K562 (cell line): ENCODE results near the gene EFCAB12. TPM values are rescaled to one million over a fixed set of nuclear protein-coding genes. Genes with fewer than 3 reads are reported as not detected.

Experiments
- BACH1 ChIP-seq: fragments of 200-800 bp; sonication (Bioruptor generic); IDR thresholded peaks from 2 replicates; pipeline ENCODE4 v1.6.1; 2016; ENCODE audit warnings: missing genetic modification characterization, missing compliant biosample characterization
- BRCA1 ChIP-seq, 2 experiments: fragments of 450-650 bp in 1 of 2; sonication (generic) in 1 of 2; formaldehyde crosslinking in 1 of 2; IDR thresholded peaks; 2 replicates each; pipeline versions ENCODE4 v1.5.0 to v1.6.1; 2017 to 2020; ENCODE audit warnings: mild to moderate bottlenecking in 1 of 2, missing genetic modification reagents in 1 of 2
- CAMTA2 ChIP-seq: fragments of 250-450 bp; sonication (Bioruptor Pico); conservative IDR thresholded peaks from 2 replicates; pipeline ENCODE4 v1.5.1; 2022
- DDX20 ChIP-seq: fragments of 450-650 bp; IDR thresholded peaks from 2 replicates; pipeline ENCODE4 v1.6.1; 2016; ENCODE audit warnings: missing genetic modification characterization, low read depth, mild to moderate bottlenecking, missing compliant biosample characterization, moderate library complexity
- FOXA3 ChIP-seq, 2 experiments: fragments of 450-650 bp in 1 of 2; sonication (generic) in 1 of 2; formaldehyde crosslinking; IDR thresholded peaks in 1 of 2; conservative IDR thresholded peaks in 1 of 2; 2 replicates each; pipeline versions ENCODE4 v1.4.0 to v1.8.0; 2020 to 2022; ENCODE audit warnings: mild to moderate bottlenecking in 2 of 2, missing genetic modification reagents in 1 of 2
- LCOR ChIP-seq: sonication (generic); formaldehyde crosslinking; IDR thresholded peaks from 2 replicates; pipeline ENCODE4 v1.8.0; 2022; ENCODE audit warnings: mild to moderate bottlenecking, missing genetic modification reagents
- MBD2 ChIP-seq: sonication (generic); IDR thresholded peaks from 2 replicates; pipeline ENCODE4 v1.6.1; 2016; ENCODE audit warnings: low read depth, borderline replicate concordance
- MTF1 ChIP-seq: fragments of 250-450 bp; sonication (Bioruptor Pico); IDR thresholded peaks from 2 replicates; pipeline ENCODE4 v1.9.0; 2021; ENCODE audit warnings: moderate library complexity, mild to moderate bottlenecking, inconsistent platforms, borderline replicate concordance
- NR1H2 ChIP-seq: sonication (generic); formaldehyde crosslinking; IDR thresholded peaks from 2 replicates; pipeline ENCODE4 v1.4.0; 2020; ENCODE audit warnings: mild to moderate bottlenecking, missing genetic modification reagents
- PHB ChIP-seq: fragments of 250-450 bp; sonication (Bioruptor Pico); IDR thresholded peaks from 2 replicates; pipeline ENCODE4 v1.5.0; 2021
- SP2 ChIP-seq: IDR thresholded peaks from 2 replicates; pipeline ENCODE4 v1.6.1; 2011; ENCODE audit warnings: mild to moderate bottlenecking, low read depth, low read length, moderate library complexity; ENCODE audit not compliant: poor library complexity, severe bottlenecking; ENCODE audit errors: extremely low read depth
- TARDBP ChIP-seq: fragments of 450-650 bp; IDR thresholded peaks from 2 replicates; pipeline ENCODE4 v1.6.1; 2016
- TCF7L2 ChIP-seq: fragments of 150-350 bp; IDR thresholded peaks from 2 replicates; pipeline ENCODE4 v1.6.1; 2016; ENCODE audit warnings: low read depth, mild to moderate bottlenecking, low read length, moderate library complexity
- ZNF133 ChIP-seq: fragments of 250-450 bp; sonication (Bioruptor Pico); IDR thresholded peaks from 2 replicates; pipeline ENCODE4 v1.4.0; 2020; ENCODE audit warnings: mild to moderate bottlenecking
- ZNF280A ChIP-seq: fragments of 450-650 bp; IDR thresholded peaks from 2 replicates; pipeline ENCODE4 v1.6.1; 2018; ENCODE audit warnings: mild to moderate bottlenecking, low read depth; ENCODE audit not compliant: partially characterized antibody
- ZNF57 ChIP-seq: fragments of 450-650 bp; formaldehyde crosslinking; IDR thresholded peaks from 2 replicates; pipeline ENCODE4 v1.4.0; 2020; ENCODE audit warnings: mild to moderate bottlenecking, moderate library complexity
- ZNF766 ChIP-seq: fragments of 200-800 bp; sonication (Bioruptor generic); conservative IDR thresholded peaks from 2 replicates; pipeline ENCODE4 v1.6.1; 2016; ENCODE audit warnings: missing genetic modification characterization, missing compliant biosample characterization
- polyA plus RNA-seq, 8 experiments: library from polyadenylated mRNA; depleted of rRNA in 4 of 8; stranded (reverse) in 5 of 8; unstranded in 3 of 8; fragments of >200 nt; fragmentation: Nextera tagmentation in 2 of 8; fragmentation: Illumina TruSeq in 1 of 8; extraction: Ambion mirVana in 2 of 8; extraction: Trizol in 1 of 8; gene quantifications; 2 replicates each; pipeline versions ENCODE4 v1.2.1 to v1.2.3, GENCODE V29; 2011 to 2014; ENCODE audit warnings: inconsistent platforms in 1 of 8, missing spikeins in 1 of 8
- total RNA-seq, 7 experiments: library from RNA; depleted of rRNA in 6 of 7; stranded (reverse); fragments of >200 nt in 6 of 7; fragmentation: Illumina TruSeq in 2 of 7; extraction: Trizol in 2 of 7; gene quantifications; 2 replicates each; pipeline versions ENCODE4 v1.2.1 to v1.2.3, GENCODE V29; 2011 to 2021; ENCODE audit warnings: low replicate concordance in 1 of 7
- TF ChIP-seq, protein P1 (sequence below): sonication (generic); formaldehyde crosslinking; IDR thresholded peaks from 2 replicates; pipeline ENCODE4 v1.8.0; 2023; ENCODE audit warnings: missing genetic modification reagents, mild to moderate bottlenecking, borderline replicate concordance
- TF ChIP-seq, protein P2 (sequence below): fragments of 250-450 bp; sonication (Bioruptor Pico); IDR thresholded peaks from 2 replicates; pipeline ENCODE4 v1.5.0; 2021; ENCODE audit warnings: mild to moderate bottlenecking, borderline replicate concordance

The EFCAB12 gene
- total and polyA plus RNA-seq, 9 of the 15 experiments (the other 6 are each of a cell fraction or from before 2014, with no cell fraction given) = 0.08 to 0.95 (median 0.56) TPM; not detected in 1

DNA sequence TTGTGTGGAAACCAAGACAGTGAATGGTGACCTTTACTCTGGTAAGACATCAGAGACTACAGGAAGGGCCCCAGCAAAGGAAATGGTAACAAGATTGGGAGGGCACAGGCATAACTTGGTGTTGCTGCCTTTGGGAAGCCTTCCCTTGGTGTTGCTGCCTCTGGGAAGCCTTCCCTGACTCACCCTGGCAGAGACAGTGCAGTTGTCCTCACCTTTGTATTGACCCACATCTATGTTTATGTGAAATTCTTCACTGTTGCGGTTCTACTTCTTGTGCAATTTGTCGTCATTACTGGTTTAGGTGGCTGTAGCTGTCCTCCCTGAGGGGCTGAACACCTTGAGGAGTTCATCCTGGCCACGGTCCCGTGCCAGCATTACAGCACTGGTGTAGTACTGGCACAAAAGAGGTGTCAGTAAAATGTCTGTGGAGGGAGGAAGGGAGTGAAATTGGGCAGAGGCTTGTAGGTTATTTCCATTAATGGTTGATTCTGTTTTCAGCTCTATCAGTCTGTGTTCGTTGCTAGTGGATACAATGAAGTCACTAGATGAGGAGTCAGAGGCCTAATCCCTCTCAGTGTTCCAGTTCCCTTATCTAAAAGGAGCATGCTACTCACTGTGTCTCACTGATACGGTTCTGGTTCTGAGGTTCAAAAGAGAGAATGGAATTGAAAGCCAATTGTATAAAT lies 33.2 kb upstream of the EFCAB12 start (continued):
- TF ChIP-seq, protein P1, sequence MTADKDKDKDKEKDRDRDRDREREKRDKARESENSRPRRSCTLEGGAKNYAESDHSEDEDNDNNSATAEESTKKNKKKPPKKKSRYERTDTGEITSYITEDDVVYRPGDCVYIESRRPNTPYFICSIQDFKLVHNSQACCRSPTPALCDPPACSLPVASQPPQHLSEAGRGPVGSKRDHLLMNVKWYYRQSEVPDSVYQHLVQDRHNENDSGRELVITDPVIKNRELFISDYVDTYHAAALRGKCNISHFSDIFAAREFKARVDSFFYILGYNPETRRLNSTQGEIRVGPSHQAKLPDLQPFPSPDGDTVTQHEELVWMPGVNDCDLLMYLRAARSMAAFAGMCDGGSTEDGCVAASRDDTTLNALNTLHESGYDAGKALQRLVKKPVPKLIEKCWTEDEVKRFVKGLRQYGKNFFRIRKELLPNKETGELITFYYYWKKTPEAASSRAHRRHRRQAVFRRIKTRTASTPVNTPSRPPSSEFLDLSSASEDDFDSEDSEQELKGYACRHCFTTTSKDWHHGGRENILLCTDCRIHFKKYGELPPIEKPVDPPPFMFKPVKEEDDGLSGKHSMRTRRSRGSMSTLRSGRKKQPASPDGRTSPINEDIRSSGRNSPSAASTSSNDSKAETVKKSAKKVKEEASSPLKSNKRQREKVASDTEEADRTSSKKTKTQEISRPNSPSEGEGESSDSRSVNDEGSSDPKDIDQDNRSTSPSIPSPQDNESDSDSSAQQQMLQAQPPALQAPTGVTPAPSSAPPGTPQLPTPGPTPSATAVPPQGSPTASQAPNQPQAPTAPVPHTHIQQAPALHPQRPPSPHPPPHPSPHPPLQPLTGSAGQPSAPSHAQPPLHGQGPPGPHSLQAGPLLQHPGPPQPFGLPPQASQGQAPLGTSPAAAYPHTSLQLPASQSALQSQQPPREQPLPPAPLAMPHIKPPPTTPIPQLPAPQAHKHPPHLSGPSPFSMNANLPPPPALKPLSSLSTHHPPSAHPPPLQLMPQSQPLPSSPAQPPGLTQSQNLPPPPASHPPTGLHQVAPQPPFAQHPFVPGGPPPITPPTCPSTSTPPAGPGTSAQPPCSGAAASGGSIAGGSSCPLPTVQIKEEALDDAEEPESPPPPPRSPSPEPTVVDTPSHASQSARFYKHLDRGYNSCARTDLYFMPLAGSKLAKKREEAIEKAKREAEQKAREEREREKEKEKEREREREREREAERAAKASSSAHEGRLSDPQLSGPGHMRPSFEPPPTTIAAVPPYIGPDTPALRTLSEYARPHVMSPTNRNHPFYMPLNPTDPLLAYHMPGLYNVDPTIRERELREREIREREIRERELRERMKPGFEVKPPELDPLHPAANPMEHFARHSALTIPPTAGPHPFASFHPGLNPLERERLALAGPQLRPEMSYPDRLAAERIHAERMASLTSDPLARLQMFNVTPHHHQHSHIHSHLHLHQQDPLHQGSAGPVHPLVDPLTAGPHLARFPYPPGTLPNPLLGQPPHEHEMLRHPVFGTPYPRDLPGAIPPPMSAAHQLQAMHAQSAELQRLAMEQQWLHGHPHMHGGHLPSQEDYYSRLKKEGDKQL (CRISPR knock-in tag) = no peak
- TF ChIP-seq ZNF280A (no peak), BACH1 (tag) (no peak), ZNF57 (no peak), NR1H2 (no peak), FOXA3 (CRISPR knock-in tag; conservative IDR thresholded peaks at IDR 0.05 in 1 of 2, IDR thresholded peaks at IDR 0.05 in 1 of 2) (no peak), TCF7L2 (no peak), MBD2 (peak; percentile 54; the same call in 1 of the 2 replicates), SP2 (no peak), TARDBP (no peak; the same call in 1 of the 2 replicates), BRCA1 (IDR thresholded peaks at IDR 0.05) (no peak), BRCA1 (CRISPR knock-in tag; IDR thresholded peaks at IDR 0.05) (no peak), MTF1 (CRISPR knock-in tag) (no peak), ZNF133 (CRISPR knock-in tag) (no peak), DDX20 (tag) (no peak), ZNF766 (CRISPR knock-in tag) (peak; percentile 79), CAMTA2 (CRISPR knock-in tag) (no peak), PHB (CRISPR knock-in tag) (no peak), LCOR (0 out of 2 replicates have a peak, but pooled peaks have one; percentile 23)
- TF ChIP-seq, protein P2, sequence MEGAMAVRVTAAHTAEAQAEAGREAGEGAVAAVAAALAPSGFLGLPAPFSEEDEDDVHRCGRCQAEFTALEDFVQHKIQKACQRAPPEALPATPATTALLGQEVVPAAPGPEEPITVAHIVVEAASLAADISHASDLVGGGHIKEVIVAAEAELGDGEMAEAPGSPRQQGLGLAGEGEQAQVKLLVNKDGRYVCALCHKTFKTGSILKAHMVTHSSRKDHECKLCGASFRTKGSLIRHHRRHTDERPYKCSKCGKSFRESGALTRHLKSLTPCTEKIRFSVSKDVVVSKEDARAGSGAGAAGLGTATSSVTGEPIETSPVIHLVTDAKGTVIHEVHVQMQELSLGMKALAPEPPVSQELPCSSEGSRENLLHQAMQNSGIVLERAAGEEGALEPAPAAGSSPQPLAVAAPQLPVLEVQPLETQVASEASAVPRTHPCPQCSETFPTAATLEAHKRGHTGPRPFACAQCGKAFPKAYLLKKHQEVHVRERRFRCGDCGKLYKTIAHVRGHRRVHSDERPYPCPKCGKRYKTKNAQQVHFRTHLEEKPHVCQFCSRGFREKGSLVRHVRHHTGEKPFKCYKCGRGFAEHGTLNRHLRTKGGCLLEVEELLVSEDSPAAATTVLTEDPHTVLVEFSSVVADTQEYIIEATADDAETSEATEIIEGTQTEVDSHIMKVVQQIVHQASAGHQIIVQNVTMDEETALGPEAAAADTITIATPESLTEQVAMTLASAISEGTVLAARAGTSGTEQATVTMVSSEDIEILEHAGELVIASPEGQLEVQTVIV (CRISPR knock-in tag) = no peak
